ENCODE data around the gene POLL. TPM values are rescaled to one million over a fixed set of nuclear protein-coding genes. Genes with fewer than 3 reads are reported as not detected.

POLL gene
- total RNA-seq, 1 experiment from 2014 or later, result 51.3 TPM

DNA sequence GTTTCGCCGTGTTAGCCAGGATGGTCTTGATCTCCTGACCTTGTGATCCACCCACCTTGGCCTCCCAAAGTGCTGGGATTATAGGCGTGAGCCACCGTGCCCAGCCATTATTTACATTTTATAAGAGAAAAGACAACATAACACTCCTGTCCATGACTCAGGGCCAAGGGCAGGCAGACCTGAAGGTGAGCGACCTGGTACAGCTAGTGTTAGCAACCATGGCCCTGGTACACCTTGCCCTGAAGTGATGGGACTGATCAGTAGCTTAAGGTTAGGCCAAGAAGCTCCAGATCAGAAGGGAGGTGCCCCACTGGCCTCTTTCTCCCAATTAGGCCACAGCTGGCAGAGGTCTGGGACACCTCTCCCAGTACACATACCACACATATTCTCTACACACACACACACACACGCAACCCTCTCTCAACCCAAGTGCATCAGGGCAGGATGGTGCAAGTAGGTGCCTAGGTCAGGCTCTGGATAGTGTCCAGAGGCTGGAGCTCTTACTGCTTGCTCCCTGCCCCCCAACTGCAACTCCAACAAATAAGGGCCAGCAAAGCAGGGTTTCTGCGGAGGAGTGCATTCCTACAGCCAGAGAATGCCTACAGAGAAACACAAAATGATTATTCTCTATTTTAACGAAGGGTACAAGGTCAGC is 43.9 kb upstream of the POLL start:
- BruUV-seq (replicated peaks), result no TSS peak
- no peak overlapping the region for H2AFZ ChIP-seq (ENCODE audit: low read depth, low read length, poor library complexity, severe bottlenecking)
- CTCF ChIA-PET, result interaction anchor here (1.9 kb wide), 1 partner anchor 29 kb away, joined by 6 read pairs; no protein-coding TSS in a partner anchor
- H3K4me1 ChIP-seq (ENCODE audit: control insufficient read depth in 1 of 2, insufficient read depth in 2 of 2, low read length in 2 of 2), result no peaks in the 10 kb centered on the region
- ATAC-seq (no peak), DNase-seq (ENCODE audit: low read depth, low spot score) (no peak)
- H3K9ac ChIP-seq (ENCODE audit: low read length), result no peak overlapping the region
- no peaks in the 10 kb centered on the region for H3K79me2 ChIP-seq (ENCODE audit: insufficient read depth, low read length)
- H3K27me3 ChIP-seq (ENCODE audit: insufficient read depth, low read length), result no peaks in the 10 kb centered on the region
- H3K4me3 ChIP-seq (replicated peaks in 1 of 2; ENCODE audit: low read depth in 1 of 2, low read length in 2 of 2), result no peak overlapping the region
- no peak overlapping the region for H3K27ac ChIP-seq (ENCODE audit: low read depth, low read length)
- RAD21 ChIA-PET (ENCODE audit: low non-redundant PET in 1 of 2, low total read pairs in 2 of 2, uncharacterized antibody in 2 of 2, unreplicated experiment in 2 of 2), result no interaction called here
- POLR2A ChIA-PET, result no interaction called here
- no peaks in the 10 kb centered on the region for H3K9me2 ChIP-seq (ENCODE audit: insufficient read depth)
- no peaks in the 10 kb centered on the region for H4K20me1 ChIP-seq (ENCODE audit: insufficient read depth)
- TF ChIP-seq YY1 (IDR thresholded peaks at IDR 0.05; ENCODE audit: extremely low read depth, insufficient replicate concordance, low read depth, low read length), result no peak
- TF ChIP-seq SP1 (IDR thresholded peaks at IDR 0.05; ENCODE audit: low read depth), result no peak
- TF ChIP-seq EZH2phosphoT487 (IDR thresholded peaks at IDR 0.05; ENCODE audit: borderline replicate concordance), result no peak
- TF ChIP-seq, protein P1, sequence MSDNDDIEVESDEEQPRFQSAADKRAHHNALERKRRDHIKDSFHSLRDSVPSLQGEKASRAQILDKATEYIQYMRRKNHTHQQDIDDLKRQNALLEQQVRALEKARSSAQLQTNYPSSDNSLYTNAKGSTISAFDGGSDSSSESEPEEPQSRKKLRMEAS (IDR thresholded peaks at IDR 0.05), result no peak
- TF ChIP-seq CBX3 (IDR thresholded peaks at IDR 0.05; ENCODE audit: low read depth), result no peak
- no peak for TF ChIP-seq EZH2 (IDR thresholded peaks at IDR 0.05)
- TF ChIP-seq, protein P2, sequence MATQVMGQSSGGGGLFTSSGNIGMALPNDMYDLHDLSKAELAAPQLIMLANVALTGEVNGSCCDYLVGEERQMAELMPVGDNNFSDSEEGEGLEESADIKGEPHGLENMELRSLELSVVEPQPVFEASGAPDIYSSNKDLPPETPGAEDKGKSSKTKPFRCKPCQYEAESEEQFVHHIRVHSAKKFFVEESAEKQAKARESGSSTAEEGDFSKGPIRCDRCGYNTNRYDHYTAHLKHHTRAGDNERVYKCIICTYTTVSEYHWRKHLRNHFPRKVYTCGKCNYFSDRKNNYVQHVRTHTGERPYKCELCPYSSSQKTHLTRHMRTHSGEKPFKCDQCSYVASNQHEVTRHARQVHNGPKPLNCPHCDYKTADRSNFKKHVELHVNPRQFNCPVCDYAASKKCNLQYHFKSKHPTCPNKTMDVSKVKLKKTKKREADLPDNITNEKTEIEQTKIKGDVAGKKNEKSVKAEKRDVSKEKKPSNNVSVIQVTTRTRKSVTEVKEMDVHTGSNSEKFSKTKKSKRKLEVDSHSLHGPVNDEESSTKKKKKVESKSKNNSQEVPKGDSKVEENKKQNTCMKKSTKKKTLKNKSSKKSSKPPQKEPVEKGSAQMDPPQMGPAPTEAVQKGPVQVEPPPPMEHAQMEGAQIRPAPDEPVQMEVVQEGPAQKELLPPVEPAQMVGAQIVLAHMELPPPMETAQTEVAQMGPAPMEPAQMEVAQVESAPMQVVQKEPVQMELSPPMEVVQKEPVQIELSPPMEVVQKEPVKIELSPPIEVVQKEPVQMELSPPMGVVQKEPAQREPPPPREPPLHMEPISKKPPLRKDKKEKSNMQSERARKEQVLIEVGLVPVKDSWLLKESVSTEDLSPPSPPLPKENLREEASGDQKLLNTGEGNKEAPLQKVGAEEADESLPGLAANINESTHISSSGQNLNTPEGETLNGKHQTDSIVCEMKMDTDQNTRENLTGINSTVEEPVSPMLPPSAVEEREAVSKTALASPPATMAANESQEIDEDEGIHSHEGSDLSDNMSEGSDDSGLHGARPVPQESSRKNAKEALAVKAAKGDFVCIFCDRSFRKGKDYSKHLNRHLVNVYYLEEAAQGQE (IDR thresholded peaks at IDR 0.05; ENCODE audit: low read depth), result no peak
- TF ChIP-seq ELF1 (IDR thresholded peaks at IDR 0.05; ENCODE audit: borderline replicate concordance, low read depth), result no peak
- TF ChIP-seq, protein P3, sequence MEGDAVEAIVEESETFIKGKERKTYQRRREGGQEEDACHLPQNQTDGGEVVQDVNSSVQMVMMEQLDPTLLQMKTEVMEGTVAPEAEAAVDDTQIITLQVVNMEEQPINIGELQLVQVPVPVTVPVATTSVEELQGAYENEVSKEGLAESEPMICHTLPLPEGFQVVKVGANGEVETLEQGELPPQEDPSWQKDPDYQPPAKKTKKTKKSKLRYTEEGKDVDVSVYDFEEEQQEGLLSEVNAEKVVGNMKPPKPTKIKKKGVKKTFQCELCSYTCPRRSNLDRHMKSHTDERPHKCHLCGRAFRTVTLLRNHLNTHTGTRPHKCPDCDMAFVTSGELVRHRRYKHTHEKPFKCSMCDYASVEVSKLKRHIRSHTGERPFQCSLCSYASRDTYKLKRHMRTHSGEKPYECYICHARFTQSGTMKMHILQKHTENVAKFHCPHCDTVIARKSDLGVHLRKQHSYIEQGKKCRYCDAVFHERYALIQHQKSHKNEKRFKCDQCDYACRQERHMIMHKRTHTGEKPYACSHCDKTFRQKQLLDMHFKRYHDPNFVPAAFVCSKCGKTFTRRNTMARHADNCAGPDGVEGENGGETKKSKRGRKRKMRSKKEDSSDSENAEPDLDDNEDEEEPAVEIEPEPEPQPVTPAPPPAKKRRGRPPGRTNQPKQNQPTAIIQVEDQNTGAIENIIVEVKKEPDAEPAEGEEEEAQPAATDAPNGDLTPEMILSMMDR (IDR thresholded peaks at IDR 0.05 in 2 of 3, conservative IDR thresholded peaks at IDR 0.05 in 1 of 3; ENCODE audit: borderline replicate concordance in 1 of 3, insufficient read depth in 1 of 3, low read depth in 2 of 3, low read length in 2 of 3), result no peak
- TF ChIP-seq, protein P4, sequence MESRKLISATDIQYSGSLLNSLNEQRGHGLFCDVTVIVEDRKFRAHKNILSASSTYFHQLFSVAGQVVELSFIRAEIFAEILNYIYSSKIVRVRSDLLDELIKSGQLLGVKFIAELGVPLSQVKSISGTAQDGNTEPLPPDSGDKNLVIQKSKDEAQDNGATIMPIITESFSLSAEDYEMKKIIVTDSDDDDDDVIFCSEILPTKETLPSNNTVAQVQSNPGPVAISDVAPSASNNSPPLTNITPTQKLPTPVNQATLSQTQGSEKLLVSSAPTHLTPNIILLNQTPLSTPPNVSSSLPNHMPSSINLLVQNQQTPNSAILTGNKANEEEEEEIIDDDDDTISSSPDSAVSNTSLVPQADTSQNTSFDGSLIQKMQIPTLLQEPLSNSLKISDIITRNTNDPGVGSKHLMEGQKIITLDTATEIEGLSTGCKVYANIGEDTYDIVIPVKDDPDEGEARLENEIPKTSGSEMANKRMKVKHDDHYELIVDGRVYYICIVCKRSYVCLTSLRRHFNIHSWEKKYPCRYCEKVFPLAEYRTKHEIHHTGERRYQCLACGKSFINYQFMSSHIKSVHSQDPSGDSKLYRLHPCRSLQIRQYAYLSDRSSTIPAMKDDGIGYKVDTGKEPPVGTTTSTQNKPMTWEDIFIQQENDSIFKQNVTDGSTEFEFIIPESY (IDR thresholded peaks at IDR 0.05; ENCODE audit: extremely low read depth, insufficient replicate concordance, low read length), result no peak
- no peak for TF ChIP-seq JUND (IDR thresholded peaks at IDR 0.05)
- TF ChIP-seq SRF (IDR thresholded peaks at IDR 0.05; ENCODE audit: low read depth), result no peak
- no peak for TF ChIP-seq RAD21 (IDR thresholded peaks at IDR 0.05; ENCODE audit: low read depth)
- no peak for TF ChIP-seq EGR1 (IDR thresholded peaks at IDR 0.05; ENCODE audit: low read depth)
- no peak for TF ChIP-seq CEBPB (IDR thresholded peaks at IDR 0.05; ENCODE audit: low read depth)
- no peak for TF ChIP-seq ZNF274 (IDR thresholded peaks at IDR 0.05; ENCODE audit: low read depth, low read length)
- TF ChIP-seq POLR2AphosphoS5 (IDR thresholded peaks at IDR 0.05; ENCODE audit: low read depth, low read length), result no peak
- TF ChIP-seq ZFX (IDR thresholded peaks at IDR 0.05), result no peak
- TF ChIP-seq SIN3A (IDR thresholded peaks at IDR 0.05; ENCODE audit: low read depth), result no peak
- no peak overlapping the region for H3K4me2 ChIP-seq (ENCODE audit: low read length)
- intact Hi-C loops (cut with micrococcal nuclease), result no loop called here
- H3K36me3 ChIP-seq (ENCODE audit: control insufficient read depth in 1 of 2, insufficient read depth in 2 of 2, low read length in 2 of 2), result no peaks in the 10 kb centered on the region
- no peaks in the 10 kb centered on the region for H3K9me3 ChIP-seq (ENCODE audit: control insufficient read depth in 1 of 2, insufficient read depth in 1 of 2, low read depth in 1 of 2, low read length in 2 of 2)
